Endodermal cell (in vitro differentiated cells): ENCODE data around the gene SOS1. TPM values are rescaled to one million over a fixed set of nuclear protein-coding genes. Genes with fewer than 3 reads are reported as not detected.

Experiments
- DNase-seq: peaks from one replicate; pipeline ENCODE4 v3.0.0-alpha.2; 2017
- H3K27ac ChIP-seq: 2 replicates; pipeline ENCODE4 v1.5.1; 2013; ENCODE audit warnings: mild to moderate bottlenecking, low read depth, low read length, moderate library complexity
- H3K27me3 ChIP-seq: 2 replicates; pipeline ENCODE4 v1.6.1; 2013; ENCODE audit warnings: mild to moderate bottlenecking, low read length, moderate library complexity; ENCODE audit not compliant: insufficient read depth, control insufficient read depth, poor library complexity, severe bottlenecking
- H3K36me3 ChIP-seq: 2 replicates; pipeline ENCODE4 v1.7.0; 2013; ENCODE audit warnings: mild to moderate bottlenecking, low read length, moderate library complexity; ENCODE audit not compliant: control insufficient read depth, insufficient read depth
- H3K4me1 ChIP-seq: one replicate; pipeline ENCODE4 v1.7.0; 2013; ENCODE audit warnings: low read length; ENCODE audit not compliant: control insufficient read depth, insufficient read depth
- H3K4me3 ChIP-seq: 2 replicates; pipeline ENCODE4 v1.5.1; 2013; ENCODE audit warnings: mild to moderate bottlenecking, low read length, moderate library complexity
- H3K9ac ChIP-seq: 2 replicates; pipeline ENCODE4 v1.6.1; 2013; ENCODE audit warnings: mild to moderate bottlenecking, low read length, moderate library complexity; ENCODE audit not compliant: poor library complexity, severe bottlenecking; ENCODE audit errors: extremely low read depth
- H3K9me3 ChIP-seq: 2 replicates; pipeline ENCODE4 v1.6.1; 2013; ENCODE audit warnings: mild to moderate bottlenecking, low read length, moderate library complexity; ENCODE audit not compliant: control insufficient read depth
- H3K27ac Mint-ChIP-seq: 2 replicates; pipeline ENCODE4 v1.8.0; 2020; ENCODE audit warnings: mixed read lengths
- H3K27me3 Mint-ChIP-seq: 2 replicates; pipeline ENCODE4 v1.8.0; 2021; ENCODE audit warnings: mild to moderate bottlenecking, mixed read lengths; ENCODE audit not compliant: insufficient read depth
- H3K36me3 Mint-ChIP-seq: 2 replicates; pipeline ENCODE4 v1.8.0; 2020; ENCODE audit warnings: low read depth, mixed read lengths
- H3K4me1 Mint-ChIP-seq: 2 replicates; pipeline ENCODE4 v1.8.0; 2020; ENCODE audit warnings: mixed read lengths
- H3K4me3 Mint-ChIP-seq: 2 replicates; pipeline ENCODE4 v1.8.0; 2020; ENCODE audit warnings: mild to moderate bottlenecking, moderate library complexity, mixed read lengths
- H3K9me3 Mint-ChIP-seq: 2 replicates; pipeline ENCODE4 v1.8.0; 2020; ENCODE audit warnings: mild to moderate bottlenecking, mixed read lengths
- WGBS, 2 experiments: methylation state at CpG; one replicate each; pipeline versions ENCODE4 v1.1.5 to v1.1.7; 2013; ENCODE audit warnings: missing lambda C conversion rate in 2 of 2, mixed read lengths in 1 of 2; ENCODE audit not compliant: insufficient coverage in 1 of 2, insufficient read length in 1 of 2; 5-methylcytosine and 5-hydroxymethylcytosine counted together
- total RNA-seq, 2 donors: library from RNA; stranded (reverse); fragmentation: NEBNext Ultra II Directional in 1 of 2; extraction: Animal tissue kit (Norgen Biotek cat#: 25700) in 1 of 2; gene quantifications; 2 replicates in 1 of 2; 3 replicates in 1 of 2; pipeline ENCODE4 v1.2.1, GENCODE V29; 2021
- TF ChIP-seq, protein P1 (sequence below): fragments of 200-600 bp; sonication (generic); conservative IDR thresholded peaks from 2 replicates; pipeline ENCODE4 v1.5.0; 2021; ENCODE audit warnings: antibody characterized with exemption, mild to moderate bottlenecking

SOS1 gene
- total RNA-seq, 2 donors from 2014 or later, result 34.0 to 39.0 TPM

GRCh38 chr2:38988716-38989115 is 132.1 kb downstream of the SOS1 start:
- no peaks in the 10 kb centered on the region for H3K9me3 ChIP-seq
- Mint-ChIP-seq H3K4me3 (no peak overlapping the region), H3K27ac (no peak overlapping the region), H3K36me3 (peaks cover 25% of the 10 kb centered on the region), H3K4me1 (peaks cover 6% of the 10 kb centered on the region), H3K27me3 (no peaks in the 10 kb centered on the region), H3K9me3 (no peaks in the 10 kb centered on the region)
- TF ChIP-seq, protein P1, sequence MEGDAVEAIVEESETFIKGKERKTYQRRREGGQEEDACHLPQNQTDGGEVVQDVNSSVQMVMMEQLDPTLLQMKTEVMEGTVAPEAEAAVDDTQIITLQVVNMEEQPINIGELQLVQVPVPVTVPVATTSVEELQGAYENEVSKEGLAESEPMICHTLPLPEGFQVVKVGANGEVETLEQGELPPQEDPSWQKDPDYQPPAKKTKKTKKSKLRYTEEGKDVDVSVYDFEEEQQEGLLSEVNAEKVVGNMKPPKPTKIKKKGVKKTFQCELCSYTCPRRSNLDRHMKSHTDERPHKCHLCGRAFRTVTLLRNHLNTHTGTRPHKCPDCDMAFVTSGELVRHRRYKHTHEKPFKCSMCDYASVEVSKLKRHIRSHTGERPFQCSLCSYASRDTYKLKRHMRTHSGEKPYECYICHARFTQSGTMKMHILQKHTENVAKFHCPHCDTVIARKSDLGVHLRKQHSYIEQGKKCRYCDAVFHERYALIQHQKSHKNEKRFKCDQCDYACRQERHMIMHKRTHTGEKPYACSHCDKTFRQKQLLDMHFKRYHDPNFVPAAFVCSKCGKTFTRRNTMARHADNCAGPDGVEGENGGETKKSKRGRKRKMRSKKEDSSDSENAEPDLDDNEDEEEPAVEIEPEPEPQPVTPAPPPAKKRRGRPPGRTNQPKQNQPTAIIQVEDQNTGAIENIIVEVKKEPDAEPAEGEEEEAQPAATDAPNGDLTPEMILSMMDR, result no peak
- no peak overlapping the region for H3K4me3 ChIP-seq
- H3K9ac ChIP-seq, result no peak overlapping the region
- no peaks in the 10 kb centered on the region for H3K4me1 ChIP-seq
- peaks cover 50% of the 10 kb centered on the region for H3K36me3 ChIP-seq
- DNase-seq, result no peak
- no peaks in the 10 kb centered on the region for H3K27me3 ChIP-seq
- H3K27ac ChIP-seq, result no peak overlapping the region
- WGBS, 2 experiments, result 100% methylated on average over 1 of the region's 1 CpG; no CpG with 5 or more reads in 1 of the 2 experiments

DNA sequence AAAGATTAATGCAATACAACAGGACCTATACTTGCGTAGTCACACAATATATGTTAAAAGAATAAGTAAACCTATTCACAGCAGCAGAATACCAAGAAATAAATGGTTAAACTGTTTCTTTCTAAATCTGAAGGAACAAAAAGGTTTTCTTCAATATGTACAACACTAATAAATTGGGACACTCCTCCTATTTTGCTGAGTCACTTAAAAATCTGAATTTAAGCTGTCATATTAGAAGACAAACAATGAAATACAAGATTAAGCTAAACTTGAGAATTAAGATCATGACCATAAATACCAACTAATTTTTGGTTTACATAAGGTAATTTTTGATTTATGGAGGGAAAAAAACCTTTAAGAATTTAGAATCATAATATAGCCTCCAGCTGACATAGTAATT is 138.4 kb downstream of the SOS1 start:
- no peaks in the 10 kb centered on the region for H3K27me3 Mint-ChIP-seq
- TF ChIP-seq, protein P1, result no peak
- peaks cover 4% of the 10 kb centered on the region for H3K4me1 Mint-ChIP-seq
- Histone ChIP-seq H3K27me3 (no peaks in the 10 kb centered on the region), H3K4me1 (no peaks in the 10 kb centered on the region), H3K36me3 (peaks cover 28% of the 10 kb centered on the region), H3K9me3 (no peaks in the 10 kb centered on the region), H3K27ac (no peak overlapping the region), H3K9ac (no peak overlapping the region), H3K4me3 (no peak overlapping the region)
- no peaks in the 10 kb centered on the region for H3K9me3 Mint-ChIP-seq
- peaks cover 16% of the 10 kb centered on the region for H3K36me3 Mint-ChIP-seq
- 86% methylated on average over 1 of the region's 1 CpG; no CpG with 5 or more reads in 1 of the 2 experiments for WGBS, 2 experiments
- H3K4me3 Mint-ChIP-seq, result no peak overlapping the region
- H3K27ac Mint-ChIP-seq, result no peak overlapping the region
- DNase-seq, result no peak

GRCh38 chr2:38981670-38982357 is 139.0 kb downstream of the SOS1 start:
- peaks cover 28% of the 10 kb centered on the region for H3K36me3 ChIP-seq
- DNase-seq, result no peak
- no peaks in the 10 kb centered on the region for H3K27me3 Mint-ChIP-seq
- no peaks in the 10 kb centered on the region for H3K9me3 Mint-ChIP-seq
- TF ChIP-seq, protein P1, result no peak
- no peak overlapping the region for H3K27ac Mint-ChIP-seq
- H3K9me3 ChIP-seq, result no peaks in the 10 kb centered on the region
- no peaks in the 10 kb centered on the region for H3K4me1 ChIP-seq
- no peak overlapping the region for H3K9ac ChIP-seq
- no peak overlapping the region for H3K4me3 Mint-ChIP-seq
- no peaks in the 10 kb centered on the region for H3K27me3 ChIP-seq
- 92 to 93% methylated on average over 8 of the region's 8 CpGs for WGBS, 2 experiments
- H3K27ac ChIP-seq, result no peak overlapping the region
- H3K36me3 Mint-ChIP-seq, result peaks cover 12% of the 10 kb centered on the region
- no peak overlapping the region for H3K4me3 ChIP-seq
- peaks cover 4% of the 10 kb centered on the region for H3K4me1 Mint-ChIP-seq
